ENCODE data around the gene BLMH. TPM values are rescaled to one million over a fixed set of nuclear protein-coding genes. Genes with fewer than 3 reads are reported as not detected.

Gene BLMH, protein sequence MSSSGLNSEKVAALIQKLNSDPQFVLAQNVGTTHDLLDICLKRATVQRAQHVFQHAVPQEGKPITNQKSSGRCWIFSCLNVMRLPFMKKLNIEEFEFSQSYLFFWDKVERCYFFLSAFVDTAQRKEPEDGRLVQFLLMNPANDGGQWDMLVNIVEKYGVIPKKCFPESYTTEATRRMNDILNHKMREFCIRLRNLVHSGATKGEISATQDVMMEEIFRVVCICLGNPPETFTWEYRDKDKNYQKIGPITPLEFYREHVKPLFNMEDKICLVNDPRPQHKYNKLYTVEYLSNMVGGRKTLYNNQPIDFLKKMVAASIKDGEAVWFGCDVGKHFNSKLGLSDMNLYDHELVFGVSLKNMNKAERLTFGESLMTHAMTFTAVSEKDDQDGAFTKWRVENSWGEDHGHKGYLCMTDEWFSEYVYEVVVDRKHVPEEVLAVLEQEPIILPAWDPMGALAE
- 98.1 TPM for polyA plus RNA-seq (2012; ENCODE audit: insufficient read depth, insufficient read length)

- peak; percentile 72 for DNase-seq (ENCODE audit: low read depth, low spot score)
- H3K4me3 ChIP-seq (ENCODE audit: low read length): peak within 1 kb of the TSS; percentile 79
Observed at GRCh38 chr17:30291543-30292285, at the start of gene BLMH. Gene BLMH (minus strand): TSS chr17:30291944. CDS start chr17:30291819, 125 bp downstream.

DNA sequence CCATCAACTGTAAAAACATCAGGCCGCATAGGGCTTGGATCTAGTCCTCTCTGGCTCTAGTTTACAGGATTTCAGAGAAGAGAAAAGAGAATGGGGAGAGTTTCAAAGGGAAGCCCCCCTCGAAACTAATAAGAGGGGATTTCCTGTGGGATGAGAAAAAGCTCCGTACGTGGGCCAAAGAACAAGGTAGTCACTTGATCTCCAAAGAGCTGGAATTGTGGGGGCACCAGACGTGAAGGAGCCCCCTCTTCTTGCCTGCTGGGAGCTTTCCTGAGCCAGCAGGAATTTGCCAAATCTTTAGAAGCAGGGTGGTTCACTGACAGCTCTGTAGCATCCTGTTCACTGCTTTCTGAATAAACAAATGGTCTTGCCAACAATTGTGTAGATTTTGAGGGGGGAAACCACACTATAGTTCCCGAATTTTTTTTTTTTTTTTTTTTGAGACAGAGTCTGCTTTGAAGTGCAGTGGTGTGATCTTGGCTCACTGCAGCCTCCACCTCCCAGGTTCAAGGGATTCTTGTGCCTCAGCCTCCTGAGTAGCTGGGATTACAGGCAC is 49.1 kb upstream of the BLMH start:
- no peak for DNase-seq (ENCODE audit: low read depth, low spot score)
- no peak overlapping the region for H3K4me3 ChIP-seq (ENCODE audit: low read length)

- no peak for DNase-seq (ENCODE audit: low read depth, low spot score)
- H3K4me3 ChIP-seq (ENCODE audit: low read length): no peak overlapping the region
Observed at GRCh38 chr17:30339086-30339485, 47.3 kb upstream of the BLMH start.

DNA sequence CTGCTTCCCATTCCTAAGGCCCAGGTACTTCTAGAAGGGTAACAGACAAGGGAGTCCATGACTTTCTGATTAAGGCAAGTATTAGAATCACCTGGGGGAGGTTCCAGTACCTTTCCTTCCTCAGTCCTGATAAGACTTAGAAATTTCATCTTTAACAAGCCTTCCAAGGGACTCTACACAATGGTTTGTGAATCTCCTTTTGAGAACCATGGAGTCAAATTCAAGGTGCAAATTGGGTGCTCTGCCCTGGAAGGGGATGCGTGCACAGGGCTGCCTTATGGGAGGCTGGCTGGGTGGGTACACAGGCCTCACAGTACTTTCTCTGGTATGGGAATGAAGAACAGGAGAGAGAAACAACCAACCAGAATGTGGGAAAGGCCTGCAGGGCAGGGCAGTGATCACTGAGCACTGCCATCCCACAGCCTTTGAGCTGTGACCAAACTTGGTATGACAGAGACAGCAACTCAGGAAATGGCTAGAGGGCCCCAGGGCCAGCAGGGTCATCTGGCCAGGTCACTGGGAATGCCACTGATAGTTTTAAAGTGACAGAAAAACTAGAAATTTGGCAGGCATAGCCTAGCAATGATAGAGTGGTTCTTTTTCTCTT is 45.8 kb upstream of the BLMH start:
- H3K4me3 ChIP-seq (ENCODE audit: low read length): no peak overlapping the region
- no peak for DNase-seq (ENCODE audit: low read depth, low spot score)

- DNase-seq (ENCODE audit: low read depth, low spot score): peak; percentile 76
- H3K4me3 ChIP-seq (ENCODE audit: low read length): peak overlapping the region; percentile 28
Observed at GRCh38 chr17:30336369-30337171, 44.8 kb upstream of the BLMH start.

- no peak overlapping the region for H3K4me3 ChIP-seq (ENCODE audit: low read length)
- DNase-seq (ENCODE audit: low read depth, low spot score): no peak
Observed at GRCh38 chr17:30334421-30334820, 42.7 kb upstream of the BLMH start.

DNA sequence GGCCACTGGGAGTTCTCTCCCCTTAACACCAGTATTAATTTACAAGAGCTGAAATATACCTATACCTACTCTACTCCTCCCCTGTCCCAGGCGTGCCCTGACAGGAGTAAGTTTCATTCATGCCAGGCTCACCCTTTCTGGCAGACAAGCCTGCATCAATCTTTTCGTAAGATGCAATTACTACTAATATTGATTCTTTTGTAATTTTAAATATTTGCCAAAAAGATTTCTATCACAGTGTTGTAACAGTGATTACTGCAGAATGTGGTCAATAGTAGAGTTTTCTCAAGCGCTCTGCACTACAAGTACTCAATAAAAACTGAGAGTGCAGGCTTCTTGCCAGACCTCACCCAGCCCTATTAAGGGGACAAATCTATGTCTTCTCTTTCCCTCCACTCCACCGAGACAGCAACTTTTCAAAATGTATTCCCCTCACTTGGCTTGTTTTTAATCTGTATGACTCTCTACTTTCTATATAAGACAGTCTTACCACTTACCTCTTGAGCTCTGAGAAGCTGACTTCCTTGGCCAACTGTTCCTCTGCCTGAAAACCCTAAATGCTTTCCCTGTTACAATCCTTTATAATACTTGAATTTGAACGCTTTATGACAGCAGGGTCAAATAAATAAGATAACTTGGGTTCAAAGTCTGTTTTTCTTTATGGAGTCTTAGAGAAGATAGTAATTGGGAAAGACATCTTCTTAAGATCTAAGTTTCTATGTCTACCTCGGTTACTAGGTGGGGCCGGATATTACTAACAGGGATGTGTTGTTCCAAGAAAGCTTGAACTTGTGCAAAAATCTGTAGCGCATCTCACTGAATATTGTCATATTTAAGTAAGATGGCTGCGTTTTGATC is 42.0 kb upstream of the BLMH start, which contains the start of gene TMIGD1:
Gene TMIGD1 (minus strand): TSS at position 555 of the 858 bp plus-strand sequence. CDS start 1,924 bp downstream, outside the sequence.
- DNase-seq (ENCODE audit: low read depth, low spot score): no peak
- H3K4me3 ChIP-seq (ENCODE audit: low read length): no peak within 1 kb of the TSS

DNA sequence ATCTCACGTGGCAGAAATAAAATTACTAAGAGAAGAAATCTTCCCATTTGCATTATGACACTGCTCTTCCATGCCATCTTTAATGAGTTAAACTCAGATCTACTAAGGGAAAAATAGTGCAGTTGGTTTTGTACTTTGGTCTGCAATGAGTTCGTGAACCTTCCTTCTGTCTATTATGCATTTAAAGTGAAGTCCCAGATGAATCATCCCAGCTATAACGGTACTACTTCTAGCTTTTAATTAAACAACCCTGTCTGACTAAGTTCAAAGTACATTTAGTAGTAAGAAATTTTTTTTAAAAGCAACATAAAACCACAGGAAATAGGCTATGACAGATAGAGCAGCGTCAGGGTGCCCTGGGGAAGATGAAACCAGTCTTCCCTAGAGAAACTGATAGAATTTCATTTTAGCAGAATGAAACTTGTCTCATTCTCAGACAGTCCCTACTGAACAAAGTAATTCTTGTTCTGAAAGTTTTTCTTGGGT is 40.4 kb upstream of the BLMH start:
- H3K4me3 ChIP-seq (ENCODE audit: low read length): peak overlapping the region; percentile 25
- DNase-seq (ENCODE audit: low read depth, low spot score): peak; percentile 88

DNA sequence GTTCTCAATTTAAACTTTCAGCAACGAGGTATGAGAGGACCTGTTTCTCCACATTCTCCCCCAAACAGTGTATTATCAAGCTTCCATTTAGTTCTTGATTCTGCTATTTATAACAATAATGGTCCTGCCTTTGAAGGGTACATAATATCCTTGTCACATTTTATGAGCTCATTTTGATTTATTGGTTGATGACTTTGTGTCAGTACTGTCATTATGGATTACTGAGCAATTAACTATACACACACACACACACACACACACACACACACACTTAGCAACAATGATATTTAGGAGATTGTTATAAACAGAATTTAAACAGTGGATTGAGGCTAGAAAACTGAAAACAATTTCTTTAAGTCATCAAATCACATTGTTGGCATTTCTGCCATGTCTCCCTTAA is 35.1 kb upstream of the BLMH start:
- no peak for DNase-seq (ENCODE audit: low read depth, low spot score)
- H3K4me3 ChIP-seq (ENCODE audit: low read length): no peak overlapping the region

DNA sequence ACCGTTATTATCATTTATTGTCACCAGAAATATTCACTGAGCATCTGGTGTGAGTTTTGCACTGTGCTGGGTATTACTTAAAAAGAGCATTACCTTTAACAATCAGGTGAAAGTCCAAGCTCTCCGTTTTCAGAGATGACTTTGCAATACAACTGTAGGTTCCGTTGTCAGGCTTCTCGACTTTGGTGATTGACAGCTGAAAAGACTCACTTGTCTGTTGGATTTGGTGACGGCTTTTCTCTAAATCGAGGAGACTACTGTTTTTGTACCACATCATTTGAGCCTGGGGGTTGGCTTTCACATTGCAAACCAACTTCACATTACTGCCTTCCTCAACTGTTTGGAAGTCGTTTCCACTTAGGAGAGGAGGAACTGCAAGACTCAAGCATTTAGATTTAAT is 33.0 kb upstream of the BLMH start:
- DNase-seq (ENCODE audit: low read depth, low spot score): no peak
- H3K4me3 ChIP-seq (ENCODE audit: low read length): no peak overlapping the region

- no peak overlapping the region for H3K4me3 ChIP-seq (ENCODE audit: low read length)
- DNase-seq (ENCODE audit: low read depth, low spot score): peak; percentile 46
Observed at GRCh38 chr17:30323895-30324319, 32.2 kb upstream of the BLMH start.

GRCh38 chr17:30323262-30323894 is 31.6 kb upstream of the BLMH start:
- peak; percentile 63 for DNase-seq (ENCODE audit: low read depth, low spot score)
- H3K4me3 ChIP-seq (ENCODE audit: low read length): no peak overlapping the region

- H3K4me3 ChIP-seq (ENCODE audit: low read length): no peak overlapping the region
Observed at GRCh38 chr17:30321314-30321713, 29.6 kb upstream of the BLMH start.

DNA sequence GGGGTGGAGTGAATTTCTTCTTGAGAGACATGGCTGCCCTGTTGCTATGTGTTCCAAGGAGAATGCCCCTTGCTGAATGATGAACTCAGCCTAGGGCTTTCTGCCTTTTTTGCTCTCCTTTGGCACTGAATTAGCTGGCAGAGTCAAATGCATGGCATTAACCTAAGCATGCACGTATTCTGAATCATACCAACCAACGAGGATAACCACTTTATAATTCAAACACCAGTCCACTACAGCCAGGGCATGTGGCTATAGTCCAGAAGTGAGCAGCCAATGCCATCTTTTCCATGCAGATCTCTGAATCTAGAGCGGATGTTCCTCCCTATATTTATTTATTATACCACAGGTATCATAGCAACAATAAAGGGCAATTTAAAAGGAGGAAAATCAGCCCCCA is 26.4 kb upstream of the BLMH start:
- H3K4me3 ChIP-seq (ENCODE audit: low read length): no peak overlapping the region

More at GRCh38 chr17:30321314-30321713, 29.6 kb upstream of the BLMH start:
- no peak for DNase-seq (ENCODE audit: low read depth, low spot score)

GRCh38 chr17:30316736-30317135 is 25.0 kb upstream of the BLMH start:
- DNase-seq (ENCODE audit: low read depth, low spot score): no peak
- no peak overlapping the region for H3K4me3 ChIP-seq (ENCODE audit: low read length)

More for the DNA sequence above, 26.4 kb upstream of the BLMH start:
- no peak for DNase-seq (ENCODE audit: low read depth, low spot score)

- DNase-seq (ENCODE audit: low read depth, low spot score): no peak
- no peak overlapping the region for H3K4me3 ChIP-seq (ENCODE audit: low read length)
Observed at GRCh38 chr17:30315106-30315505, 23.4 kb upstream of the BLMH start.

GRCh38 chr17:30314474-30314873 is 22.7 kb upstream of the BLMH start:
- no peak overlapping the region for H3K4me3 ChIP-seq (ENCODE audit: low read length)
- no peak for DNase-seq (ENCODE audit: low read depth, low spot score)
